Epithelial cell of proximal tubule (primary cell): ENCODE results near the gene C10orf90. TPM values are rescaled to one million over a fixed set of nuclear protein-coding genes. Genes with fewer than 3 reads are reported as not detected.

Experiments
- DNase-seq: peaks from one replicate; pipeline ENCODE4 v3.0.0-alpha.2; 2011; ENCODE audit warnings: low read depth
- H3K4me3 ChIP-seq: 2 replicates; pipeline ENCODE4 v1.5.1; 2011; ENCODE audit warnings: low read depth, mild to moderate bottlenecking, low read length
- total RNA-seq: library from RNA; depleted of rRNA; stranded (reverse); fragments of >200 nt; gene quantifications from 2 replicates; pipeline ENCODE4 v1.2.3, GENCODE V29; 2015
- TF ChIP-seq, protein P1 (sequence below): conservative IDR thresholded peaks from 2 replicates; pipeline ENCODE4 v1.5.1; 2012; ENCODE audit warnings: low read depth, mild to moderate bottlenecking, low read length

Gene C10orf90
- total RNA-seq, 1 donor from 2014 or later = not detected

GRCh38 chr10:126621846-126622245 is 48.6 kb downstream of the C10orf90 start:
- no peak overlapping the region for H3K4me3 ChIP-seq
- TF ChIP-seq, protein P1, sequence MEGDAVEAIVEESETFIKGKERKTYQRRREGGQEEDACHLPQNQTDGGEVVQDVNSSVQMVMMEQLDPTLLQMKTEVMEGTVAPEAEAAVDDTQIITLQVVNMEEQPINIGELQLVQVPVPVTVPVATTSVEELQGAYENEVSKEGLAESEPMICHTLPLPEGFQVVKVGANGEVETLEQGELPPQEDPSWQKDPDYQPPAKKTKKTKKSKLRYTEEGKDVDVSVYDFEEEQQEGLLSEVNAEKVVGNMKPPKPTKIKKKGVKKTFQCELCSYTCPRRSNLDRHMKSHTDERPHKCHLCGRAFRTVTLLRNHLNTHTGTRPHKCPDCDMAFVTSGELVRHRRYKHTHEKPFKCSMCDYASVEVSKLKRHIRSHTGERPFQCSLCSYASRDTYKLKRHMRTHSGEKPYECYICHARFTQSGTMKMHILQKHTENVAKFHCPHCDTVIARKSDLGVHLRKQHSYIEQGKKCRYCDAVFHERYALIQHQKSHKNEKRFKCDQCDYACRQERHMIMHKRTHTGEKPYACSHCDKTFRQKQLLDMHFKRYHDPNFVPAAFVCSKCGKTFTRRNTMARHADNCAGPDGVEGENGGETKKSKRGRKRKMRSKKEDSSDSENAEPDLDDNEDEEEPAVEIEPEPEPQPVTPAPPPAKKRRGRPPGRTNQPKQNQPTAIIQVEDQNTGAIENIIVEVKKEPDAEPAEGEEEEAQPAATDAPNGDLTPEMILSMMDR = no peak
- no peak for DNase-seq

DNA sequence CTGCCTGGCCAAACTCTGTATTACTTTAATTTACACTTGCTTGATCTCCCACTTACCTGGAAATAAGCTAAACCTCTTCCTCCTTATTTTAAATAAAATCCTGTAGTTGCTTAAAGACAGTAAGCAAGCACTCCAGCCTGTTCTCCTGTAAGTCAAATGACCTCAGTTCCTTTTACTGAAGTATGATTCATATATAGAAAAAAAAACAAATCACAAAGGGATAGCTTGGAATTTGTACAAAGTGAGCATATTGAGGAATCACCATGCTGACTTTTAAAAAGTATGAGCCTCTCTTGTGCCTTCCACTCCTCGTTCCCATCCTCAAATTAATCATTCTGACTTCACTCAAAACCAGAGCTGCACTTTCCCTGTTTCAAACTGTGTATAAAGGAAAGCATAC is 52.0 kb downstream of the C10orf90 start:
- no peak for DNase-seq
- no peak overlapping the region for H3K4me3 ChIP-seq
- TF ChIP-seq, protein P1 = no peak

DNA sequence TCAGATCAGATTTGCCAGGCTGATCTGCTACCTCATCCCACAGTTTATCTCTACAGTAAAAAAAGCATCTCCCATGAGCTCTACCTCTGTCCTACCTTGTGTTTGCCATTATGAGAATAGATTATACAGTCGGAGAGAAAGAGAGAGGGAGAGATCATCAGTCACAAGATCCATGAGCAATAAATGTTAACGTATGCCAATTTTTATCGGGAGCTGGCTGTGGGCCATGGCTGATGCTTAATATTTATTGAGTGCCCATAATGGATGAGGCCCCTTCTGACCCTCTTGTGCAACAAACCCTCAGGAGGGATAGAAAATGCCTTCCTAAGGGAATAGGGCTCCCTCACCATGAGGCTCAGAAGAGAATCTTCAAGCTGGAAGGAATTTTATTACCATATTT is 52.8 kb downstream of the C10orf90 start:
- TF ChIP-seq, protein P1 = no peak
- H3K4me3 ChIP-seq = no peak overlapping the region
- no peak for DNase-seq

- TF ChIP-seq, protein P1 = no peak
- DNase-seq = no peak
- no peak overlapping the region for H3K4me3 ChIP-seq
Measured at GRCh38 chr10:126617208-126617607, 53.3 kb downstream of the C10orf90 start.

DNA sequence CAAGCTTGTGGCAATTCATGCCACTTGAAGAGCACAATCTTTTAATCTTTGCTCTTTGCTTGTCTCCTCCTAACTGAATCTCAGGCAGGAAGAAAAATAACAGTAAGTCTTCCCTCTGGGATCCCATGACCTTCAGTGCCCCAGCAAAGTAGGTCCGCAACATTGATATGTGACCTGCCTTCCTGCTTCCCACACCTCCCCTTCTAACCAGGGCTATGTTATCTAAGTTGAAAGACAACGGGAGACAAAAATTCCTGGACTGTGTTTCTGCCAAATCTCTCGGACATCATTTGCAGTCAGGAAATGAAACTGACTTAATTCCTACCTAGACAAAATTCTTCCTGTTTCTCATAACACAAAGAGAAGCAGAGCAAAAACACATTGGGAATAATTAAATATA is 53.8 kb downstream of the C10orf90 start:
- TF ChIP-seq, protein P1 = no peak
- no peak for DNase-seq
- H3K4me3 ChIP-seq = no peak overlapping the region

GRCh38 chr10:126611303-126611702 is 59.2 kb downstream of the C10orf90 start:
- TF ChIP-seq, protein P1 = no peak
- no peak overlapping the region for H3K4me3 ChIP-seq
- DNase-seq = no peak

- TF ChIP-seq, protein P1 = no peak
- no peak overlapping the region for H3K4me3 ChIP-seq
- DNase-seq = no peak
Measured at GRCh38 chr10:126609566-126609965, 60.9 kb downstream of the C10orf90 start.
